HepG2 (cell line): ENCODE results near the gene PAPOLB.

Source experiments
- ARID5B ChIP-seq: IDR thresholded peaks from 2 replicates; pipeline ENCODE4 v1.4.0; 2020; ENCODE audit warnings: mild to moderate bottlenecking, missing genetic modification reagents
- HDAC1 ChIP-seq: sonication (generic); formaldehyde crosslinking; IDR thresholded peaks from 2 replicates; pipeline ENCODE4 v1.5.1; 2020; ENCODE audit warnings: mild to moderate bottlenecking, missing genetic modification reagents
- NFE2L2 ChIP-seq: fragments of 150-350 bp; IDR thresholded peaks from 2 replicates; pipeline ENCODE4 v1.6.1; 2014; ENCODE audit warnings: low read length
- PHB2 ChIP-seq: fragments of 450-650 bp; IDR thresholded peaks from 2 replicates; pipeline ENCODE4 v1.6.1; 2018; ENCODE audit not compliant: partially characterized antibody
- TF ChIP-seq, protein P1 (sequence below): sonication (generic); formaldehyde crosslinking; IDR thresholded peaks from 2 replicates; pipeline ENCODE4 v1.5.0; 2020; ENCODE audit warnings: mild to moderate bottlenecking, missing genetic modification reagents, moderate library complexity

GRCh38 chr7:4885317-4885807, 23.5 kb upstream of the PAPOLB start:
- TF ChIP-seq PHB2, result no peak
- no peak for TF ChIP-seq ARID5B (CRISPR knock-in tag)
- TF ChIP-seq HDAC1, result no peak
- TF ChIP-seq, protein P1, sequence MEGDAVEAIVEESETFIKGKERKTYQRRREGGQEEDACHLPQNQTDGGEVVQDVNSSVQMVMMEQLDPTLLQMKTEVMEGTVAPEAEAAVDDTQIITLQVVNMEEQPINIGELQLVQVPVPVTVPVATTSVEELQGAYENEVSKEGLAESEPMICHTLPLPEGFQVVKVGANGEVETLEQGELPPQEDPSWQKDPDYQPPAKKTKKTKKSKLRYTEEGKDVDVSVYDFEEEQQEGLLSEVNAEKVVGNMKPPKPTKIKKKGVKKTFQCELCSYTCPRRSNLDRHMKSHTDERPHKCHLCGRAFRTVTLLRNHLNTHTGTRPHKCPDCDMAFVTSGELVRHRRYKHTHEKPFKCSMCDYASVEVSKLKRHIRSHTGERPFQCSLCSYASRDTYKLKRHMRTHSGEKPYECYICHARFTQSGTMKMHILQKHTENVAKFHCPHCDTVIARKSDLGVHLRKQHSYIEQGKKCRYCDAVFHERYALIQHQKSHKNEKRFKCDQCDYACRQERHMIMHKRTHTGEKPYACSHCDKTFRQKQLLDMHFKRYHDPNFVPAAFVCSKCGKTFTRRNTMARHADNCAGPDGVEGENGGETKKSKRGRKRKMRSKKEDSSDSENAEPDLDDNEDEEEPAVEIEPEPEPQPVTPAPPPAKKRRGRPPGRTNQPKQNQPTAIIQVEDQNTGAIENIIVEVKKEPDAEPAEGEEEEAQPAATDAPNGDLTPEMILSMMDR (CRISPR knock-in tag), result no peak
- TF ChIP-seq NFE2L2, result no peak
